ENCODE measurements around the gene EPS8L3. TPM values are rescaled to one million over a fixed set of nuclear protein-coding genes. Genes with fewer than 3 reads are reported as not detected.

Gene EPS8L3
- total and polyA plus RNA-seq, 2 of the 8 experiments (the other 6 are each of a cell fraction or from before 2014, with no cell fraction given) = not detected

DNA sequence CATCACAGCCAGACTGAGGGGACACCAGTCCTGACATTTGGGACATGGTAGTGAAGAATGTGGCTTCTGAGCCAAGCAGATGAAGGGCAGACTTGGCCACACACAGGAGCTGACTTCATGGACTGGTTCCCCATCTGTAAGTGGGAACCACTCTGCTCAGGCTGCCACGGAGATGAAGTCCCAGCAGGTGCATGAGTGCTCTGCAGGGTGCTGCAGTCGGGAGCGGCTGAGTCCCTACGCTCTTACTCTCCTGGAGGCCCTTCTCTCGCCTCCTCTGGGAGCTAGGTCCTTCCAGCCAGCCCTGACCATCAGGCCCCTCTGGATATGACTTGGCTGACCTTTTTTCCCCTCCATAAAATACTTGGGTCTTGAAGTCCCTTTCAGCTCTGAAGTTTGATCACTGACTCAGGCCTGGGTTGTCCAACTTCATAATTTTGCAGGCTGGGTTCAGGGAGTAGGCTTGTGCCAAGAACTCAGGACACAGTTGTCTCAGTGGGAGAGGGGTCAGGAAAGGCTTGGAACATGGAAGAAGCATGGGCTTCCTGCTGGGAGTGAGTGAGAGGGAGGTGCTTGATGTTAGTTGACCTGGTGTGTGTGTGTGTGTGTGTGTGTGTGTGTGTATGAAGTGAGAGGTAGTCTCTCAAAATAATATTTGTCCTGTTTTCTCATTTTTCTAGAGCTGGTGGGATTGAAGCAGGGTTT, 21.0 kb upstream of the EPS8L3 start:
- Histone ChIP-seq H3K27me3 (replicated peaks in 1 of 4; ENCODE audit: control insufficient read depth in 3 of 4, extremely low read depth in 1 of 4, insufficient read depth in 3 of 4, low read length in 3 of 4) (no peaks in the 10 kb centered on the region), H3K27ac (ENCODE audit: low read depth, low read length) (no peak overlapping the region), H3K56ac (replicated peaks; ENCODE audit: insufficient read length, low read depth, low read length) (no peak overlapping the region), H4K8ac (ENCODE audit: extremely low read depth, insufficient read depth, low read length) (no peak overlapping the region), H3K79me2 (ENCODE audit: control insufficient read depth in 1 of 2, insufficient read depth in 2 of 2, low read length in 2 of 2) (no peaks in the 10 kb centered on the region), H4K5ac (ENCODE audit: insufficient read length, low read depth, low read length) (no peak overlapping the region), H2BK120ac (replicated peaks; ENCODE audit: low read depth, low read length) (no peak overlapping the region), H2AK5ac (ENCODE audit: low read depth, low read length) (no peak overlapping the region), H2BK12ac (ENCODE audit: low read depth, low read length) (no peak overlapping the region), H3K4me1 (replicated peaks in 1 of 4; ENCODE audit: control insufficient read depth in 3 of 4, insufficient read depth in 4 of 4, low read length in 3 of 4) (peaks cover 0 to 4% (median 1%) of the 10 kb centered on the region in 4 experiments; a peak in 4 of 7 replicates), H3K36me3 (ENCODE audit: control insufficient read depth in 2 of 4, insufficient read depth in 4 of 4, low read length in 3 of 4) (no peaks in the 10 kb centered on the region), H3K18ac (ENCODE audit: extremely low read depth, low read length) (no peak overlapping the region; the same call in 1 of the 2 replicates), H3K9me3 (ENCODE audit: insufficient read depth in 2 of 2, low read depth in 1 of 2, low read length in 1 of 2) (peaks cover 7 to 8% of the 10 kb centered on the region in 2 experiments; a peak in 3 of 4 replicates), H2AFZ (ENCODE audit: low read length) (no peak overlapping the region), H3K23me2 (ENCODE audit: low read depth, low read length) (no peaks in the 10 kb centered on the region; the same call in 1 of the 2 replicates), H4K91ac (replicated peaks; ENCODE audit: insufficient read length, low read length) (no peak overlapping the region), H2BK15ac (ENCODE audit: low read length) (no peak overlapping the region), H4K20me1 (replicated peaks in 1 of 2; ENCODE audit: control insufficient read depth in 1 of 2, insufficient read depth in 2 of 2, low read length in 2 of 2) (no peaks in the 10 kb centered on the region), H3K14ac (ENCODE audit: insufficient read length) (no peak overlapping the region), H3K4ac (replicated peaks; ENCODE audit: insufficient read length, low read depth, low read length) (no peak overlapping the region), H2BK5ac (ENCODE audit: low read depth, low read length) (no peak overlapping the region; the same call in 1 of the 2 replicates), H3K4me2 (ENCODE audit: insufficient read depth in 1 of 2, low read depth in 2 of 2, low read length in 2 of 2) (no peak overlapping the region), H3K23ac (ENCODE audit: insufficient read length) (no peak overlapping the region), H3K4me3 (ENCODE audit: extremely low read depth in 1 of 4, insufficient read depth in 2 of 4, low read depth in 3 of 4, low read length in 4 of 4) (no peak overlapping the region), H3K9ac (replicated peaks in 1 of 4; ENCODE audit: extremely low read depth in 1 of 4, low read depth in 3 of 4, low read length in 3 of 4) (no peak overlapping the region), H2BK20ac (ENCODE audit: low read length) (no peak overlapping the region), H3K79me1 (ENCODE audit: low read depth, low read length) (no peaks in the 10 kb centered on the region)
- ChIA-PET POLR2A (ENCODE audit: partially characterized antibody) (interaction anchor here (1.4 kb wide), 1 partner anchor 200 kb away, joined by 3 read pairs; the partner anchor contains the start of gene AHCYL1), CTCF (ENCODE audit: partially characterized antibody) (interaction anchor here (0.7 to 27.2 kb wide), 11 partner anchors 9 to 227 kb away, joined by 3 to 700 read pairs (median 5); partner anchors contain the start of gene AHCYL1)
- WGBS, 2 experiments (ENCODE audit: extremely low coverage in 1 of 2, insufficient coverage in 1 of 2, insufficient read length in 1 of 2, insufficient replicate concordance in 2 of 2, low coverage in 1 of 2, low lambda C conversion rate in 2 of 2, missing lambda C conversion rate in 1 of 2) = 88% methylated on average over 5 of the region's 5 CpGs; no CpG with 5 or more reads in 1 of the 2 experiments
- DNase-seq (ENCODE audit: low read depth in 1 of 2, low spot score in 2 of 2) (no peak), FAIRE-seq (no peak)
- TF ChIP-seq CBX5 (IDR thresholded peaks at IDR 0.05; ENCODE audit: low read depth, low read length) (no peak), KDM5A (IDR thresholded peaks at IDR 0.05; ENCODE audit: low read length) (no peak), CBX8 (IDR thresholded peaks at IDR 0.05; ENCODE audit: borderline replicate concordance, low read depth, low read length) (no peak), MAFK (IDR thresholded peaks at IDR 0.05; ENCODE audit: low read depth, low read length) (no peak), YY1 (IDR thresholded peaks at IDR 0.05; ENCODE audit: low read depth, low read length) (no peak)

All from H1 (cell line).